Ishikawa (cell line): Measurements from ENCODE around the gene CHD9.

Experiments
- CEBPB ChIP-seq: IDR thresholded peaks from 2 replicates; pipeline ENCODE4 v1.6.1; 2012
- CREB1 ChIP-seq: IDR thresholded peaks from 2 replicates; pipeline ENCODE4 v1.6.1; 2012; ENCODE audit warnings: low read depth
- EGR1 ChIP-seq: IDR thresholded peaks from 2 replicates; pipeline ENCODE4 v1.6.1; 2012
- EP300 ChIP-seq: IDR thresholded peaks from 2 replicates; pipeline ENCODE4 v1.6.1; 2012; ENCODE audit warnings: borderline replicate concordance
- FOXM1 ChIP-seq: IDR thresholded peaks from 2 replicates; pipeline ENCODE4 v1.6.1; 2012; ENCODE audit warnings: low read depth, borderline replicate concordance
- NFIC ChIP-seq: IDR thresholded peaks from 2 replicates; pipeline ENCODE4 v1.6.1; 2012
- RAD21 ChIP-seq: IDR thresholded peaks from 2 replicates; pipeline ENCODE4 v1.6.1; 2012; ENCODE audit warnings: low read depth
- TAF1 ChIP-seq: IDR thresholded peaks from 2 replicates; pipeline ENCODE4 v1.6.1; 2012; ENCODE audit warnings: low read depth, mild to moderate bottlenecking
- TCF12 ChIP-seq: IDR thresholded peaks from 2 replicates; pipeline ENCODE4 v1.6.1; 2012; ENCODE audit warnings: low read depth
- TEAD4 ChIP-seq: IDR thresholded peaks from 2 replicates; pipeline ENCODE4 v1.6.1; 2012
- YY1 ChIP-seq: IDR thresholded peaks from 2 replicates; pipeline ENCODE4 v1.6.1; 2012; ENCODE audit warnings: low read depth
- ZBTB7A ChIP-seq: IDR thresholded peaks from 2 replicates; pipeline ENCODE4 v1.6.1; 2012; ENCODE audit warnings: low read depth
- TF ChIP-seq, protein P1 (sequence below): IDR thresholded peaks from 2 replicates; pipeline ENCODE4 v1.6.1; 2012
- TF ChIP-seq, protein P2 (sequence below): IDR thresholded peaks from 2 replicates; pipeline ENCODE4 v1.6.1; 2012
- TF ChIP-seq, protein P3 (sequence below): IDR thresholded peaks from 2 replicates; pipeline ENCODE4 v1.6.1; 2012; ENCODE audit warnings: low read depth, mild to moderate bottlenecking

The CHD9 gene

DNA sequence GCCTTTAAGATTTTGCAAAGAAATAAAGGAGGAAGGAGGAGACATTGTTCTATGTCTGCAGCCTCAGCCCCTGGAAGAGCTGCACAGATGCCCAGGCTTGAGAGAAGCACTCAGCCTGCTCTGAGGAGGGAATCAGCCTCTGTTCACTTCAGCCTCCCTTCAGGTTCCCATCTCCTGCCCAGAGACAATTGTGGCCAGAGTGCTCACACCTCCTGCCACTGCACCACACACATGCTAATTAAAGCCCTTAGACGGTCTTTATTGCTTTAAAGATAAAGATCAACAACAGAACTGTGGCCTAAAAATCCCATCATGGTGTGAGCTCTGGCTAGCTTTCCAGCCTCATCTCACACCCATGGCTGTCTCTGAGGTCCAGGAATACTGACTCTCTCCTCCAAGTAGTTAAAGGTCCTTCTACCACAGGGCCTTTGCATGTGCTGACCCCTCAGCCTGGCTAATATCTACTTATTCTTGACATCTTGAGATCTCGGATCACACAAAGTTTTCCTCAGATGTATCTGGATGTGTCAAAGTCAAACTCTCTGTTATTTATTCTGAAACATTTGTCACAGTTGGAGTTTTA, 35.9 kb upstream of the CHD9 start:
- TF ChIP-seq RAD21, result no peak
- TF ChIP-seq, protein P1, sequence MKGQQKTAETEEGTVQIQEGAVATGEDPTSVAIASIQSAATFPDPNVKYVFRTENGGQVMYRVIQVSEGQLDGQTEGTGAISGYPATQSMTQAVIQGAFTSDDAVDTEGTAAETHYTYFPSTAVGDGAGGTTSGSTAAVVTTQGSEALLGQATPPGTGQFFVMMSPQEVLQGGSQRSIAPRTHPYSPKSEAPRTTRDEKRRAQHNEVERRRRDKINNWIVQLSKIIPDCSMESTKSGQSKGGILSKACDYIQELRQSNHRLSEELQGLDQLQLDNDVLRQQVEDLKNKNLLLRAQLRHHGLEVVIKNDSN, result no peak
- TF ChIP-seq EP300, result no peak
- no peak for TF ChIP-seq TCF12
- no peak for TF ChIP-seq CREB1
- no peak for TF ChIP-seq NFIC
- TF ChIP-seq YY1, result no peak
- no peak for TF ChIP-seq EGR1
- TF ChIP-seq, protein P2, sequence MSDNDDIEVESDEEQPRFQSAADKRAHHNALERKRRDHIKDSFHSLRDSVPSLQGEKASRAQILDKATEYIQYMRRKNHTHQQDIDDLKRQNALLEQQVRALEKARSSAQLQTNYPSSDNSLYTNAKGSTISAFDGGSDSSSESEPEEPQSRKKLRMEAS, result no peak
- no peak for TF ChIP-seq FOXM1
- TF ChIP-seq, protein P3, sequence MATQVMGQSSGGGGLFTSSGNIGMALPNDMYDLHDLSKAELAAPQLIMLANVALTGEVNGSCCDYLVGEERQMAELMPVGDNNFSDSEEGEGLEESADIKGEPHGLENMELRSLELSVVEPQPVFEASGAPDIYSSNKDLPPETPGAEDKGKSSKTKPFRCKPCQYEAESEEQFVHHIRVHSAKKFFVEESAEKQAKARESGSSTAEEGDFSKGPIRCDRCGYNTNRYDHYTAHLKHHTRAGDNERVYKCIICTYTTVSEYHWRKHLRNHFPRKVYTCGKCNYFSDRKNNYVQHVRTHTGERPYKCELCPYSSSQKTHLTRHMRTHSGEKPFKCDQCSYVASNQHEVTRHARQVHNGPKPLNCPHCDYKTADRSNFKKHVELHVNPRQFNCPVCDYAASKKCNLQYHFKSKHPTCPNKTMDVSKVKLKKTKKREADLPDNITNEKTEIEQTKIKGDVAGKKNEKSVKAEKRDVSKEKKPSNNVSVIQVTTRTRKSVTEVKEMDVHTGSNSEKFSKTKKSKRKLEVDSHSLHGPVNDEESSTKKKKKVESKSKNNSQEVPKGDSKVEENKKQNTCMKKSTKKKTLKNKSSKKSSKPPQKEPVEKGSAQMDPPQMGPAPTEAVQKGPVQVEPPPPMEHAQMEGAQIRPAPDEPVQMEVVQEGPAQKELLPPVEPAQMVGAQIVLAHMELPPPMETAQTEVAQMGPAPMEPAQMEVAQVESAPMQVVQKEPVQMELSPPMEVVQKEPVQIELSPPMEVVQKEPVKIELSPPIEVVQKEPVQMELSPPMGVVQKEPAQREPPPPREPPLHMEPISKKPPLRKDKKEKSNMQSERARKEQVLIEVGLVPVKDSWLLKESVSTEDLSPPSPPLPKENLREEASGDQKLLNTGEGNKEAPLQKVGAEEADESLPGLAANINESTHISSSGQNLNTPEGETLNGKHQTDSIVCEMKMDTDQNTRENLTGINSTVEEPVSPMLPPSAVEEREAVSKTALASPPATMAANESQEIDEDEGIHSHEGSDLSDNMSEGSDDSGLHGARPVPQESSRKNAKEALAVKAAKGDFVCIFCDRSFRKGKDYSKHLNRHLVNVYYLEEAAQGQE, result no peak

DNA sequence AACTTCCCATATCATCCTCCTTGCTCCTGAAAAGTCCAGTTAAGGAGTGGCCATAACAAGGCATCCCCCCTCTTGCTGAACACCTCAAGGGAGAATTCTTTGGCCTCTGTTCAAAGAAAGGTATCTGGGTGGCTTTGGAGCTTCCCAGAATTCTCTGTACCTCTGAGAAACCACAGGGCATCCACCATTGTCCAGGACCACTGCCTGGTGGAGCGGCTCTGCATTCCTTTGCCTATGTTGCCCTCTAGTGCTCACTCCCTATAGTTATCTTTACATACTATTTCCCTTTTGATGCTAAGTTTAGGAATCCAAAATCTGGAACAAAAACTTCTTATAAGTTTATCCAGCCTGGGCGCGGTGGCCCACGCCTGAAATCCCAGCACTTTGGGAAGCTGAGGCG, 32.4 kb upstream of the CHD9 start:
- TF ChIP-seq RAD21, result peak; percentile 90
- TF ChIP-seq NFIC, result no peak
- TF ChIP-seq CREB1, result no peak

DNA sequence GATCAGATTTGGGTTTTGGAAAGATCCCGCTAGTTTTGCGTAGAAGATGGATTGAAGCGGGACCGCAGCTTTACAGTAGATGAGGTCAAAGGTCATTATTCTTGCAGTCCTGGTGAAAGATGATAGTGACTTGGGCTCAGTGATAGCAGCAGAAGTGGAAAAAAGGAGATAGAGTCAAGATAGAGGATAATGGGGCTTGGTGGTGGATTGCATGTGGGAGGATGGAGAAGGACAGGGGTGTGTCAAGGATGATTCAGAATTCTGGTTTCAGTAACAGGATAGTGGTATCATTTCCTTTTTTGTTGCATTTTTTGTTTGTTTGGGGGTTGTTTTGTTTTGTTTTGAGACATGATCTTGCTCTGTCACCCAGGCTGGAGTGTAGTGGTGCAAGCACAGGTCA, 30.7 kb upstream of the CHD9 start:
- TF ChIP-seq, protein P1, result no peak
- TF ChIP-seq, protein P2, result no peak
- TF ChIP-seq EP300, result no peak
- TF ChIP-seq TAF1, result no peak
- no peak for TF ChIP-seq YY1
- no peak for TF ChIP-seq TCF12
- TF ChIP-seq RAD21, result no peak
- TF ChIP-seq CREB1, result no peak
- no peak for TF ChIP-seq CEBPB

DNA sequence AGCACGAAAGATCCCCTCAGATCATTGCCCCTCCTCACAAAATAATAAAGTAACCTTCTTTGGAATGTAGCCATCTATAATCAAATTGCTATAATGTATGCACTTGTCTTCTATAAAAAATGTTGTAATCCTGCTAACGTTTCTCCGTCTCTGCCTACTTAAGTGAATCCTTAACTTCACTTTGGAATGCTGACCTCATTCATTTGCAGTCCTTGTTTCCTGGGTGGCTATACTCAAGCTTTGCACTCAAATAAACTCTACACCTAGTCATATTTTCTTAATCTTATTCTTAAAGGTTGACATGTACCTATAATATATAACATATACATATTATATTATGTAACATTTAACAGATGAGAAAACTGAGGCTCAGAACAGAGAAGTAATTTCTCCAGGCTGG, 24.8 kb upstream of the CHD9 start:
- TF ChIP-seq TCF12, result no peak
- no peak for TF ChIP-seq ZBTB7A
- TF ChIP-seq RAD21, result no peak
- TF ChIP-seq YY1, result no peak
- no peak for TF ChIP-seq CEBPB
- TF ChIP-seq EP300, result no peak
- TF ChIP-seq, protein P2, result no peak
- TF ChIP-seq, protein P3, result no peak
- TF ChIP-seq, protein P1, result no peak
- no peak for TF ChIP-seq TAF1
- no peak for TF ChIP-seq FOXM1
- no peak for TF ChIP-seq NFIC
- TF ChIP-seq CREB1, result no peak
- TF ChIP-seq TEAD4, result no peak

DNA sequence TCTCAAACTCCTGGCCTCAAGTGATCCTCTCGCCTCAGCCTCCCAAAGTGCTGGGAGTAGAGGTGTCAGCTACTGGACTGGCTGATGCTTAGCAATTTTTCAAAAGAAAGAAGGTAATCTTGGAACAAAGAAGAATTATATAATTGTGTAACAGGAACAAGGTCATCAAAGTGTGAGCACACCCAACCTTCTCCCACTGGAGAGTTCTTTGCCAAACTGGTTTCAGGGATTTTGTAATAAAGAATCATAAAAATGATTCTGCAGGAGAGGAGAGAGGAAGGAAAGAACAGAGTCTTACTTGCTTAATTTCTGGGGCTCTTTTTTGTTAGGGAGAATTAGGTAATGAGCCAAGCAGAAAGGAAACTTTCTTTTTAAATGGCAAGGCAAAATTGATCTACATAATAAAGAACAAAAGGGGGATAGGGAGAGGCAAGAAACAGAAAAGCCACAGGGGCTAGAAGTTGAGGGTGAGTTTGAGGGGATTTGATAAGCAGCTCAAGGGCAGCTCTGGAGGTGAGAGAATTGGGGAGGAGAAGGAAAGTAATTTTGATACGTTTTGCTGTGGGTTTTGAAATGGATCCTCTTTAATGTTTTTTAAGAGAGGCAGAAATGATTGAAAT, 23.4 kb upstream of the CHD9 start:
- TF ChIP-seq EP300 (no peak), CREB1 (no peak), YY1 (no peak), EGR1 (no peak), NFIC (no peak), TAF1 (no peak), TEAD4 (no peak), RAD21 (no peak), TCF12 (no peak), ZBTB7A (no peak), FOXM1 (no peak), CEBPB (no peak)
- TF ChIP-seq, protein P1, result no peak
- TF ChIP-seq, protein P2, result no peak
- TF ChIP-seq, protein P3, result no peak
